HG03521 (cell line): Measurements from ENCODE around the gene TBC1D22B.
"Not testable (repeated sequence)": the region's sequence is repeated elsewhere in the genome, so short reads cannot be mapped to it uniquely, and the experiment has no call there.

Source experiments
- ATAC-seq: cut with Tn5 transposase; IDR thresholded peaks from one replicate; pipeline ENCODE4 v1.9.1; 2021; ENCODE audit warnings: mild to moderate bottlenecking, moderate library complexity; ENCODE audit not compliant: unreplicated experiment

The TBC1D22B gene

GRCh38 chr6:37321101-37321500, 63.5 kb downstream of the TBC1D22B start:
- ATAC-seq, result no peak

GRCh38 chr6:37321516-37322415, 64.2 kb downstream of the TBC1D22B start:
- no peak for ATAC-seq

- ATAC-seq, result no peak
Observed at GRCh38 chr6:37323580-37323979, 66.0 kb downstream of the TBC1D22B start.

- ATAC-seq, result no peak
Observed at GRCh38 chr6:37324131-37325033, 66.8 kb downstream of the TBC1D22B start.

GRCh38 chr6:37330345-37330744, 72.8 kb downstream of the TBC1D22B start:
- not testable (repeated sequence) for ATAC-seq

GRCh38 chr6:37331047-37331446, 73.5 kb downstream of the TBC1D22B start:
- ATAC-seq, result no peak

GRCh38 chr6:37332894-37333293, 75.3 kb downstream of the TBC1D22B start:
- no peak for ATAC-seq

- no peak for ATAC-seq
Observed at GRCh38 chr6:37334047-37334446, 76.5 kb downstream of the TBC1D22B start.

- ATAC-seq, result not testable (repeated sequence)
Observed at GRCh38 chr6:37338317-37338716, 80.7 kb downstream of the TBC1D22B start.

- no peak for ATAC-seq
Observed at GRCh38 chr6:37338745-37339255, 81.2 kb downstream of the TBC1D22B start.

GRCh38 chr6:37339741-37340638, 82.4 kb downstream of the TBC1D22B start:
- ATAC-seq, result no peak

- no peak for ATAC-seq
Observed at GRCh38 chr6:37340639-37340943, 83.0 kb downstream of the TBC1D22B start.

- no peak for ATAC-seq
Observed at GRCh38 chr6:37343248-37343647, 85.7 kb downstream of the TBC1D22B start.

GRCh38 chr6:37344308-37344707, 86.7 kb downstream of the TBC1D22B start:
- ATAC-seq, result no peak

GRCh38 chr6:37345804-37346203, 88.2 kb downstream of the TBC1D22B start:
- not testable (repeated sequence) for ATAC-seq

GRCh38 chr6:37347177-37347576, 89.6 kb downstream of the TBC1D22B start:
- no peak for ATAC-seq

- ATAC-seq, result no peak
Observed at GRCh38 chr6:37347670-37348111, 90.1 kb downstream of the TBC1D22B start.

- no peak for ATAC-seq
Observed at GRCh38 chr6:37351027-37351426, 93.5 kb downstream of the TBC1D22B start.

GRCh38 chr6:37352384-37352783, 94.8 kb downstream of the TBC1D22B start:
- no peak for ATAC-seq

GRCh38 chr6:37353761-37354525, 96.4 kb downstream of the TBC1D22B start, which contains the start of gene RNF8:
TSS of gene RNF8 (plus strand) at chr6:37353983. CDS start at chr6:37354165, 182 bp downstream.
- ATAC-seq, result peak; percentile 87
